Pancreas (tissue), 10 donors: ENCODE results near the gene TMTC2. TPM values are rescaled to one million over a fixed set of nuclear protein-coding genes. Genes with fewer than 3 reads are reported as not detected.
A peak's percentile ranks its signal among the peaks of the same experiment; 100 is the strongest.

Source experiments
- ATAC-seq, 4 donors: fragments of 200-7000 bp; cut with Tn5 transposase; one replicate each; pipeline versions ENCODE4 v1.8.0 to v1.9.1; 2020; ENCODE audit warnings: mild to moderate bottlenecking in 4 of 4, moderate library complexity in 4 of 4
- DNase-seq, 6 donors: peaks; one replicate each; pipeline ENCODE4 v3.0.0-alpha.2; 2020
- FAIRE-seq: peaks from 2 replicates; lab custom pipeline; 2012; peaks lifted over from hg19 to GRCh38; lab: Jason Lieb, UNC
- H3K27ac ChIP-seq, 4 donors: fragments of 200-600 bp; sonication (generic); 1 replicate in 3 of 4; 2 replicates in 1 of 4; pipeline versions ENCODE4 v1.5.0 to v1.8.0; 2020
- H3K27me3 ChIP-seq, 4 donors: fragments of 200-600 bp; one replicate each; pipeline ENCODE4 v1.8.0; 2021
- H3K36me3 ChIP-seq, 3 donors: fragments of 200-600 bp; sonication (generic) in 1 of 3; one replicate each; pipeline versions ENCODE4 v1.5.0 to v1.8.0; 2020 to 2021
- H3K4me1 ChIP-seq, 3 donors: fragments of 200-600 bp; one replicate each; pipeline ENCODE4 v1.8.0; 2021
- H3K4me3 ChIP-seq, 4 donors: fragments of 200-600 bp; sonication (generic) in 2 of 4; one replicate each; pipeline versions ENCODE4 v1.5.0 to v1.8.0; 2020 to 2021
- H3K9me3 ChIP-seq, 4 donors: fragments of 200-600 bp; one replicate each; pipeline ENCODE4 v1.8.0; 2021
- CTCF ChIP-seq, 4 donors: fragments of 200-600 bp; sonication (generic) in 3 of 4; IDR thresholded peaks; one replicate each; pipeline versions ENCODE4 v1.5.0 to v1.8.0; 2021; ENCODE audit warnings: antibody characterized with exemption in 4 of 4
- WGBS, 2 donors: extraction: QIAGEN DNeasy Blood & Tissue Kit; methylation state at CpG; one replicate each; pipeline ENCODE4 v1.1.7; 2013; 5-methylcytosine and 5-hydroxymethylcytosine counted together
- intact Hi-C, 3 donors: fragments of 100-400 bp; cut with DNase I; formaldehyde crosslinking; loops; one replicate each; pipeline versions ENCODE4 v1.11.1 to v1.14.2; 2022
- polyA plus RNA-seq, 2 donors: library from polyadenylated mRNA; stranded (reverse); fragments of 200-250 nt; gene quantifications; one replicate each; pipeline ENCODE4 v1.2.3, GENCODE V29; 2013
- total RNA-seq, 6 donors: library from RNA; stranded (reverse); fragmentation: NEBNext Ultra II Directional in 4 of 6; extraction: Animal tissue kit (Norgen Biotek cat#: 25700) in 4 of 6; gene quantifications; one replicate each; pipeline versions ENCODE4 v1.2.1 to v1.2.4, GENCODE V29; 2021 to 2023
- donor health status: healthy with polysubstance abuse.
- donor health status: DM: no; HTN: no; CAD: no; lungs with moderate emphysema.
- donor health status: DM: no; HTN: no; CAD: no.
- donor health status: control.
- donor health status: control.
- donor health status: Bipolar disorder and iron deficiency.
- donor health status: DM: yes; HTN: yes; CAD: no.
- donor health status: DM: no; HTN: no; CAD: no.
- donor health status: DM: no; HTN: no; CAD: no.
- donor health status: DM: yes; HTN: yes; CAD: no.

The TMTC2 gene
- total and polyA plus RNA-seq, 8 donors = 5.3 to 14.4 (median 6.4) TPM

- Histone ChIP-seq H3K27me3 (no peaks in the 10 kb centered on the region), H3K36me3 (no peaks in the 10 kb centered on the region), H3K27ac (no peak overlapping the region), H3K4me1 (peaks cover 0 to 4% (median 0%) of the 10 kb centered on the region in 3 donors), H3K4me3 (no peak overlapping the region), H3K9me3 (no peaks in the 10 kb centered on the region)
- intact Hi-C loops = no loop called here
- 88 to 89% methylated on average over 7 of the region's 7 CpGs for WGBS, 2 donors
- TF ChIP-seq CTCF (IDR thresholded peaks at IDR 0.05) = no peak
- DNase-seq (no peak), FAIRE-seq (no peak), ATAC-seq (no peak)
Measured at GRCh38 chr12:82857276-82857675, 170.6 kb downstream of the TMTC2 start.

GRCh38 chr12:82857911-82858533 is 171.3 kb downstream of the TMTC2 start:
- ATAC-seq (peak in 1 of 4 donors; percentile 15), FAIRE-seq (no peak), DNase-seq (no peak)
- H3K27ac ChIP-seq = no peak overlapping the region
- H3K4me3 ChIP-seq = no peak overlapping the region
- H3K9me3 ChIP-seq = no peaks in the 10 kb centered on the region
- TF ChIP-seq CTCF (IDR thresholded peaks at IDR 0.05) = no peak
- peaks cover 0 to 4% (median 0%) of the 10 kb centered on the region in 3 donors for H3K4me1 ChIP-seq
- H3K36me3 ChIP-seq = no peaks in the 10 kb centered on the region
- intact Hi-C loops = no loop called here
- no peaks in the 10 kb centered on the region for H3K27me3 ChIP-seq
- WGBS, 2 donors = 86 to 89% methylated on average over 10 of the region's 10 CpGs

- intact Hi-C loops = no loop called here
- H3K36me3 ChIP-seq = no peaks in the 10 kb centered on the region
- no peak for DNase-seq
- no peaks in the 10 kb centered on the region for H3K27me3 ChIP-seq
- H3K4me1 ChIP-seq = peaks cover 0 to 4% (median 0%) of the 10 kb centered on the region in 3 donors
- 95 to 97% methylated on average over 3 of the region's 3 CpGs for WGBS, 2 donors
- FAIRE-seq = no peak
- no peak for TF ChIP-seq CTCF (IDR thresholded peaks at IDR 0.05)
- ATAC-seq = no peak
- H3K27ac ChIP-seq = no peak overlapping the region
- no peak overlapping the region for H3K4me3 ChIP-seq
- no peaks in the 10 kb centered on the region for H3K9me3 ChIP-seq
Measured at GRCh38 chr12:82858534-82858917, 171.8 kb downstream of the TMTC2 start.

GRCh38 chr12:82862069-82862841 is 175.5 kb downstream of the TMTC2 start:
- Histone ChIP-seq H3K36me3 (no peaks in the 10 kb centered on the region), H3K4me1 (peaks cover 0 to 4% (median 0%) of the 10 kb centered on the region in 3 donors), H3K27me3 (no peaks in the 10 kb centered on the region), H3K27ac (no peak overlapping the region), H3K9me3 (no peaks in the 10 kb centered on the region), H3K4me3 (no peak overlapping the region)
- DNase-seq (no peak), ATAC-seq (no peak), FAIRE-seq (peak; percentile 32)
- intact Hi-C loops = no loop called here
- TF ChIP-seq CTCF (IDR thresholded peaks at IDR 0.05) = no peak
- 42 to 61% methylated on average over 1 of the region's 1 CpG for WGBS, 2 donors
